ENCODE data around the gene VAMP2. TPM values are rescaled to one million over a fixed set of nuclear protein-coding genes. Genes with fewer than 3 reads are reported as not detected.
A peak's percentile ranks its signal among the peaks of the same experiment; 100 is the strongest.

Gene VAMP2
- total and polyA plus RNA-seq, 9 of the 15 experiments (the other 6 are each of a cell fraction or from before 2014, with no cell fraction given), result 2.3 to 31.8 (median 6.0) TPM

GRCh38 chr17:8156246-8156992 lies 6.3 kb downstream of the VAMP2 start (continued):
- TF ChIP-seq CREB3 (tag; conservative IDR thresholded peaks at IDR 0.05; ENCODE audit: low read depth) (no peak), SAFB (IDR thresholded peaks at IDR 0.05; ENCODE audit: borderline replicate concordance, low read depth, low read length) (no peak), ZNF695 (CRISPR knock-in tag; IDR thresholded peaks at IDR 0.05) (no peak), HDAC8 (tag; IDR thresholded peaks at IDR 0.05) (no peak), KAT2B (IDR thresholded peaks at IDR 0.05; ENCODE audit: low read depth, low read length) (no peak), ZNF561 (CRISPR knock-in tag; conservative IDR thresholded peaks at IDR 0.05) (no peak), DDX20 (tag; IDR thresholded peaks at IDR 0.05; ENCODE audit: low read depth) (no peak), TRIM28 (IDR thresholded peaks at IDR 0.05) (no peak), MYNN (IDR thresholded peaks at IDR 0.05) (peak; percentile 18; the same call in 1 of the 2 replicates), MYNN (CRISPR knock-in tag; IDR thresholded peaks at IDR 0.05) (no peak), DPF2 (IDR thresholded peaks at IDR 0.05) (peak; percentile 32; the same call in 1 of the 2 replicates), RBM15 (IDR thresholded peaks at IDR 0.05; ENCODE audit: insufficient read depth, low read length) (no peak), HNRNPUL1 (IDR thresholded peaks at IDR 0.05; ENCODE audit: low read length) (no peak), SFPQ (IDR thresholded peaks at IDR 0.05; ENCODE audit: low read depth, low read length) (no peak), STAT5B (CRISPR knock-in tag; IDR thresholded peaks at IDR 0.05) (no peak)
- TF ChIP-seq, protein P1, sequence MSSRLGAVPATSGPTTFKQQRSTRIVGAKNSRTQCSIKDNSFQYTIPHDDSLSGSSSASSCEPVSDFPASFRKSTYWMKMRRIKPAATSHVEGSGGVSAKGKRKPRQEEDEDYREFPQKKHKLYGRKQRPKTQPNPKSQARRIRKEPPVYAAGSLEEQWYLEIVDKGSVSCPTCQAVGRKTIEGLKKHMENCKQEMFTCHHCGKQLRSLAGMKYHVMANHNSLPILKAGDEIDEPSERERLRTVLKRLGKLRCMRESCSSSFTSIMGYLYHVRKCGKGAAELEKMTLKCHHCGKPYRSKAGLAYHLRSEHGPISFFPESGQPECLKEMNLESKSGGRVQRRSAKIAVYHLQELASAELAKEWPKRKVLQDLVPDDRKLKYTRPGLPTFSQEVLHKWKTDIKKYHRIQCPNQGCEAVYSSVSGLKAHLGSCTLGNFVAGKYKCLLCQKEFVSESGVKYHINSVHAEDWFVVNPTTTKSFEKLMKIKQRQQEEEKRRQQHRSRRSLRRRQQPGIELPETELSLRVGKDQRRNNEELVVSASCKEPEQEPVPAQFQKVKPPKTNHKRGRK (tag; IDR thresholded peaks at IDR 0.05), result no peak
- TF ChIP-seq, protein P2, sequence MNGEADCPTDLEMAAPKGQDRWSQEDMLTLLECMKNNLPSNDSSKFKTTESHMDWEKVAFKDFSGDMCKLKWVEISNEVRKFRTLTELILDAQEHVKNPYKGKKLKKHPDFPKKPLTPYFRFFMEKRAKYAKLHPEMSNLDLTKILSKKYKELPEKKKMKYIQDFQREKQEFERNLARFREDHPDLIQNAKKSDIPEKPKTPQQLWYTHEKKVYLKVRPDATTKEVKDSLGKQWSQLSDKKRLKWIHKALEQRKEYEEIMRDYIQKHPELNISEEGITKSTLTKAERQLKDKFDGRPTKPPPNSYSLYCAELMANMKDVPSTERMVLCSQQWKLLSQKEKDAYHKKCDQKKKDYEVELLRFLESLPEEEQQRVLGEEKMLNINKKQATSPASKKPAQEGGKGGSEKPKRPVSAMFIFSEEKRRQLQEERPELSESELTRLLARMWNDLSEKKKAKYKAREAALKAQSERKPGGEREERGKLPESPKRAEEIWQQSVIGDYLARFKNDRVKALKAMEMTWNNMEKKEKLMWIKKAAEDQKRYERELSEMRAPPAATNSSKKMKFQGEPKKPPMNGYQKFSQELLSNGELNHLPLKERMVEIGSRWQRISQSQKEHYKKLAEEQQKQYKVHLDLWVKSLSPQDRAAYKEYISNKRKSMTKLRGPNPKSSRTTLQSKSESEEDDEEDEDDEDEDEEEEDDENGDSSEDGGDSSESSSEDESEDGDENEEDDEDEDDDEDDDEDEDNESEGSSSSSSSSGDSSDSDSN (IDR thresholded peaks at IDR 0.05; ENCODE audit: borderline replicate concordance in 1 of 2, low read depth in 2 of 2, low read length in 2 of 2), result 0 out of 4 replicates have a peak, but pooled peaks of 1 of the 2 experiments have one; percentile 26
- TF ChIP-seq, protein P3, sequence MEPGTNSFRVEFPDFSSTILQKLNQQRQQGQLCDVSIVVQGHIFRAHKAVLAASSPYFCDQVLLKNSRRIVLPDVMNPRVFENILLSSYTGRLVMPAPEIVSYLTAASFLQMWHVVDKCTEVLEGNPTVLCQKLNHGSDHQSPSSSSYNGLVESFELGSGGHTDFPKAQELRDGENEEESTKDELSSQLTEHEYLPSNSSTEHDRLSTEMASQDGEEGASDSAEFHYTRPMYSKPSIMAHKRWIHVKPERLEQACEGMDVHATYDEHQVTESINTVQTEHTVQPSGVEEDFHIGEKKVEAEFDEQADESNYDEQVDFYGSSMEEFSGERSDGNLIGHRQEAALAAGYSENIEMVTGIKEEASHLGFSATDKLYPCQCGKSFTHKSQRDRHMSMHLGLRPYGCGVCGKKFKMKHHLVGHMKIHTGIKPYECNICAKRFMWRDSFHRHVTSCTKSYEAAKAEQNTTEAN (CRISPR knock-in tag; IDR thresholded peaks at IDR 0.05), result no peak
- TF ChIP-seq, protein P4, sequence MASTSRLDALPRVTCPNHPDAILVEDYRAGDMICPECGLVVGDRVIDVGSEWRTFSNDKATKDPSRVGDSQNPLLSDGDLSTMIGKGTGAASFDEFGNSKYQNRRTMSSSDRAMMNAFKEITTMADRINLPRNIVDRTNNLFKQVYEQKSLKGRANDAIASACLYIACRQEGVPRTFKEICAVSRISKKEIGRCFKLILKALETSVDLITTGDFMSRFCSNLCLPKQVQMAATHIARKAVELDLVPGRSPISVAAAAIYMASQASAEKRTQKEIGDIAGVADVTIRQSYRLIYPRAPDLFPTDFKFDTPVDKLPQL (IDR thresholded peaks at IDR 0.05; ENCODE audit: extremely low read depth, insufficient read length), result no peak
